HG02981 (cell line): Measurements from ENCODE around the gene UBE2QL1.
A peak's percentile ranks its signal among the peaks of the same experiment; 100 is the strongest.

Experiments used
- ATAC-seq: cut with Tn5 transposase; IDR thresholded peaks from one replicate; pipeline ENCODE4 v1.9.1; 2021; ENCODE audit warnings: mild to moderate bottlenecking, moderate library complexity; ENCODE audit not compliant: unreplicated experiment

UBE2QL1 gene

GRCh38 chr5:6473284-6473683 lies 24.6 kb downstream of the UBE2QL1 start:
- ATAC-seq, result no peak

GRCh38 chr5:6475626-6476312 lies 27.1 kb downstream of the UBE2QL1 start:
- no peak for ATAC-seq

GRCh38 chr5:6476313-6476661 lies 27.6 kb downstream of the UBE2QL1 start:
- no peak for ATAC-seq

- no peak for ATAC-seq
These were observed 30.1 kb downstream of the UBE2QL1 start for GRCh38 chr5:6478793-6479192.

GRCh38 chr5:6480133-6481051 lies 31.7 kb downstream of the UBE2QL1 start:
- ATAC-seq, result peak; percentile 40

GRCh38 chr5:6482735-6483134 lies 34.1 kb downstream of the UBE2QL1 start:
- no peak for ATAC-seq

GRCh38 chr5:6483880-6484382 lies 35.3 kb downstream of the UBE2QL1 start:
- peak; percentile 89 for ATAC-seq

- ATAC-seq, result no peak
These were observed 35.8 kb downstream of the UBE2QL1 start for GRCh38 chr5:6484446-6484845.

- no peak for ATAC-seq
These were observed 36.2 kb downstream of the UBE2QL1 start for GRCh38 chr5:6484899-6485298.

GRCh38 chr5:6485441-6485840 lies 36.8 kb downstream of the UBE2QL1 start:
- no peak for ATAC-seq

- ATAC-seq, result no peak
These were observed 37.4 kb downstream of the UBE2QL1 start for GRCh38 chr5:6486074-6486473.

GRCh38 chr5:6487081-6487480 lies 38.4 kb downstream of the UBE2QL1 start:
- ATAC-seq, result no peak

- no peak for ATAC-seq
These were observed 39.4 kb downstream of the UBE2QL1 start for GRCh38 chr5:6488021-6488420.

- ATAC-seq, result no peak
These were observed 41.1 kb downstream of the UBE2QL1 start for GRCh38 chr5:6489643-6490185.

- ATAC-seq, result no peak
These were observed 41.6 kb downstream of the UBE2QL1 start for GRCh38 chr5:6490246-6490645.

- ATAC-seq, result no peak
These were observed 42.0 kb downstream of the UBE2QL1 start for GRCh38 chr5:6490693-6491092.

- ATAC-seq, result no peak
These were observed 42.7 kb downstream of the UBE2QL1 start for GRCh38 chr5:6491196-6491918.

GRCh38 chr5:6491919-6492290 lies 43.2 kb downstream of the UBE2QL1 start:
- ATAC-seq, result no peak

GRCh38 chr5:6492934-6493333 lies 44.3 kb downstream of the UBE2QL1 start:
- ATAC-seq, result peak; percentile 32

GRCh38 chr5:6493681-6494454 lies 45.2 kb downstream of the UBE2QL1 start:
- peak; percentile 36 for ATAC-seq
